Amniotic stem cell (primary cell): ENCODE results near the gene RTCB.

Experiments
- DNase-seq: peaks from one replicate; lab custom pipeline; 2025; lab: John Stamatoyannopoulos, UW

RTCB gene

DNA sequence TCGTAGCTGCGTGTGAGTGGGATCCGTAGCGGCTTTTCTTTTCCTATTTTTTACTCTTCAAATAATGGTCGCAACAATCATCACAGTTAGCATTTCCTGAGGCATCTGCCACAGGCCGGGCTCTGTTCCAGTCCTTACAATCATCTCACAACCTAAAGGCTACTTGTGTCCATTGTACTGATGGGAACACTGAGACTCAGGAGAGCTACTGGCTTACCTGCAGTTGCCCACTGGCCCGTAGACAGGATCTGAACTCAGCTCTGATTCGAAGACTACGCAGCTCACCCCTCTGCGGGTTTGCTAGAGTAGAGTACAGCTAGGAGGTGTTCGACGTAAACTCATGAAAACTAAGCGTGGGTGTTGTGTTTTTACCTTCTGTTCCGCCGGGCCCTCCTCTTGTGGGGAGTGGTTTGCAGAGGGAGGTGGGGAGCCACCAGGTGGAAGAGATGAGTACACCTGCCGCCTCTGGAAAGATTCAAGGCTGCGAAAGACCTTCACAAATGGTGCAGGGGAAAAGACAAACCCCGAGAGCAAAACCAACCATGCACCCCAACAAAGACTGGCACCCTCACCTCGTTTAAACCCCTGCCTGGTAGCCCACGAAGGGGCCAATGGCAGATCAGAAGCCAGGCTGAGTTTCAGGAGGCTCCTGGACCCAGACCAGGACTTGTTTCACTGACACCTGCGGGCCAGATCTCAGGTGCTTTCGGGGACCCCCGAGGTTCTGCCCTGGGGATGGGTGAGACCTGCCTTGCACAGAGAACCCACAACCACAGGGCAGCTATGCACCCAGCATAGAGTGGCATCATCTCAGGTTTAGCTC lies 72.6 kb downstream of the RTCB start:
- DNase-seq, result no peak

DNA sequence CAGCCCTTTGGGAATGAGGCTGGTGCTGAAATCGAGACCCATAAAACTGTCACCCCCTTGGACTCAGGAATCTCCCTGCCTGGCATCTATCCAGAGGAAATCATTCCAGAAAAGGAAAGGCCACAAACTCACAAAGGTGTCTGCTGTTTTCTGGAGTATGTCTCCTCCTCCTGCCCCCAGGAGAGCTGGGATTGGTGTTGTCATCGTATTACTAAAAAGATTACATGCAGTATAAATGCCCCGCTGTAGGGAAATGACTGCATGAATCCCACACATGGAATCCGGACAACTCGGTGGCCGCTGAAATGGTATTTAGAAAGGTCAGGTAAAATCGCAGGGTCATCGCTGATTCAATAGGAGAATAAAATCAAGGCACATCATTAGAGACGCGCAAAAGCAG lies 73.3 kb downstream of the RTCB start:
- no peak for DNase-seq
